ENCODE measurements around the gene TRIM2. TPM values are rescaled to one million over a fixed set of nuclear protein-coding genes. Genes with fewer than 3 reads are reported as not detected.

TRIM2 gene
- total and polyA plus RNA-seq, 3 donors from 2014 or later, result 6.1 to 12.8 (median 10.7) TPM

DNA sequence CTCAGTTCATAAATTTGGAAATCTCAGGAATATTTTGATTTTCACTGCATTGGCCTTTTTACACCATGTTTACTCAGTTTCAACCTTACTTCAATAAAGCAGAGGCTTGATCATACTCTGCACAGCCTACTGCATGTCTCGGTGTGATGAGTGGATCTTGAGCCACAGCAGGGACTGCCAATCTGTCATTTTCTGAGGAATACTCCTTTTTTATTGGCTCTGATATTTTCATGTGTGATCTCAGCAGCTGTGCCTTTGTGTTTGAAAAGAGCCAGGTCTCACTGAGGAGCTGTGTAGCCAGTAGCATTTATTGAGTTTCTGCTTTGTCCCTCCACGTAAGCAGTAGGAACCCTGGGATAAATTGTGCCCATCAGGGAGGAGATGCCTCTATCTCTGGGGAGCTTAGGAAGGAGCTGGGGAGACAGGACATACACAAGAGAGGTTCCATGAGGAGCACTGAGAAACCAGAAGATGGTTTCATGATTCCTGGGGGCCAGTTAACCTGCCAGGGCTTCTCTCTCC is 18.9 kb upstream of the TRIM2 start:
- no peak for DNase-seq
- no peaks in the 10 kb centered on the region for H3K4me1 ChIP-seq
- intact Hi-C loops (cut with DNase I; ENCODE audit: low total_unique reads), result no loop called here
- no peak for TF ChIP-seq POLR2A (IDR thresholded peaks at IDR 0.05)
- TF ChIP-seq, protein P1, sequence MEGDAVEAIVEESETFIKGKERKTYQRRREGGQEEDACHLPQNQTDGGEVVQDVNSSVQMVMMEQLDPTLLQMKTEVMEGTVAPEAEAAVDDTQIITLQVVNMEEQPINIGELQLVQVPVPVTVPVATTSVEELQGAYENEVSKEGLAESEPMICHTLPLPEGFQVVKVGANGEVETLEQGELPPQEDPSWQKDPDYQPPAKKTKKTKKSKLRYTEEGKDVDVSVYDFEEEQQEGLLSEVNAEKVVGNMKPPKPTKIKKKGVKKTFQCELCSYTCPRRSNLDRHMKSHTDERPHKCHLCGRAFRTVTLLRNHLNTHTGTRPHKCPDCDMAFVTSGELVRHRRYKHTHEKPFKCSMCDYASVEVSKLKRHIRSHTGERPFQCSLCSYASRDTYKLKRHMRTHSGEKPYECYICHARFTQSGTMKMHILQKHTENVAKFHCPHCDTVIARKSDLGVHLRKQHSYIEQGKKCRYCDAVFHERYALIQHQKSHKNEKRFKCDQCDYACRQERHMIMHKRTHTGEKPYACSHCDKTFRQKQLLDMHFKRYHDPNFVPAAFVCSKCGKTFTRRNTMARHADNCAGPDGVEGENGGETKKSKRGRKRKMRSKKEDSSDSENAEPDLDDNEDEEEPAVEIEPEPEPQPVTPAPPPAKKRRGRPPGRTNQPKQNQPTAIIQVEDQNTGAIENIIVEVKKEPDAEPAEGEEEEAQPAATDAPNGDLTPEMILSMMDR (IDR thresholded peaks at IDR 0.05), result no peak
- H3K36me3 ChIP-seq (ENCODE audit: low read depth, missing control alignments), result no peaks in the 10 kb centered on the region
- no peak overlapping the region for H3K27ac ChIP-seq
- no peaks in the 10 kb centered on the region for H3K9me3 ChIP-seq
- H3K27me3 ChIP-seq, result no peaks in the 10 kb centered on the region
- 89 to 100% methylated on average over 2 of the region's 2 CpGs for WGBS, 2 donors
- no peak overlapping the region for H3K4me3 ChIP-seq

DNA sequence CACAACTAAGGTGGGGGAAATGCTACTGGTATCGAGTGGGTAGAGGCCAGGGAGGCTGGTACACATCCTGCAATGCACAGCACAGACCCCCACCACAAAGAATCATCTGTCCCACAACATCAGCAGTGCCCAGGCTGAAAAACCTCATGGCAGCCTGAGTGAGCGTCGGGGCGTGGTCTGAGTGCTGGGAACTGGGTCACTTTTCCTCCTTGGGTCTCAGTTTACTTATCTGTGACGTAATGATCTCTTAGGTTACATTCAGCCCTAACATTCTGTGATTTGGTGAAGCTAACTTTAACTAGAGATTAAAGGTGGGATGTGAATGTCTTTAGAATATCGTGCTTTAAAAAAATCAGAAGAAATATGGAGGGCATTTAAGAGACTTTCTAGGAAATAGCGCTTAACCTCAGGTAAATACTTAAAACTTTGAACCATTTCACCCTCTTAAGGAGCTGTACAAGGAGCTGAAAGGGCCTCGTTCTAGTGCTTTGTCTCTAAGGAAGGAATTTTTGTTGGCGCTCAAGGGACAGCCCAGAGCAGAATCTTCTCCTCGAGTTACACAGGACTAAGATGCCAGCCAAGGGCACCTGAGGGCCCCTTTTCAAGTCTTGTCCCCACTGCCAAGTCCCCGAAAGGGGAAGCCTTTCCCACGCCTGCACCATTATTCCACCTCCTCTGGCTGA is 18.1 kb upstream of the TRIM2 start:
- no peaks in the 10 kb centered on the region for H3K27me3 ChIP-seq
- H3K36me3 ChIP-seq (ENCODE audit: low read depth, missing control alignments), result no peaks in the 10 kb centered on the region
- no peaks in the 10 kb centered on the region for H3K4me1 ChIP-seq
- TF ChIP-seq, protein P1 (IDR thresholded peaks at IDR 0.05), result no peak
- no peak for TF ChIP-seq POLR2A (IDR thresholded peaks at IDR 0.05)
- no peak overlapping the region for H3K4me3 ChIP-seq
- no peak overlapping the region for H3K27ac ChIP-seq
- H3K9me3 ChIP-seq, result no peaks in the 10 kb centered on the region
- DNase-seq, result no peak
- 93% methylated on average over 12 of the region's 12 CpGs for WGBS, 2 donors
- intact Hi-C loops (cut with DNase I; ENCODE audit: low total_unique reads), result no loop called here

DNA sequence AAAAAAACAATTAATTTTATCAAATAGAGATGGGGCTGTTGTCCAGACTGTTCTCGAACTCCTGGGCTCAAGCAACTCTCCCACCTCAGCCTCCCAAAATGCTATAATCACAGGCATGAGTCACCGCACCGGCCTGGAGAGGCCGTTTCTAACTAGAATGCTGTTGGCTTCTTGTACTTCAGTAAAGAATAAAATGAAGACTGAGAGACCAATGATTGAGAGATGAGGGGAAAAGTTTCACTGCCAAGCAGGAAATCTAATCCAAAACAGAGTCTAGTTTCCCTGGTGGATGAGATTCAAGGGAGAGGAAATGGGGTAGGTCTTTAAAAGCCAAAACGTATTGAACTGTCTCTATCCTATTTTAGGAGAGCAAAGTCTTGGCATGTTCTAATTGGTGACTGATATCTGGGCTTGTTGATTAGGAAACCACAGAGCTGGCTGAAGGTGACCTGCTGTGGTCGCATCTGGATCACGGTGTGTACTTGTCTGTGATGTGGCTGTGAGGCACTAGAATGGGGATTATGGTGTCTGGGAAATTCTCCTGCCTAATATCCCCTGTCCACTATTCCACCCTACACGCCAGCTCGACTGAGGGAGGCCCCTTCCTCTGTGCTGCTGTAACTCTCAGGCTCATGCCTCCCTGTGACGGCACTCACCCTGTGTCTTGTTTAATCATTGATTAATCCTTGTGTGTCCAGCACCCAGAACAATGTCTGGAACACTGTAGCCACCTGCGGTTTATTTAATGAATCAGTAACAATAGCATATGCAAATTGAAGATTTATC is 15.0 kb upstream of the TRIM2 start:
- Histone ChIP-seq H3K4me3 (no peak overlapping the region), H3K9me3 (no peaks in the 10 kb centered on the region), H3K27ac (no peak overlapping the region), H3K27me3 (no peaks in the 10 kb centered on the region), H3K4me1 (no peaks in the 10 kb centered on the region), H3K36me3 (ENCODE audit: low read depth, missing control alignments) (no peaks in the 10 kb centered on the region)
- intact Hi-C loops (cut with DNase I; ENCODE audit: low total_unique reads), result no loop called here
- DNase-seq, result no peak
- 64 to 72% methylated on average over 11 of the region's 11 CpGs for WGBS, 2 donors
- TF ChIP-seq, protein P1 (IDR thresholded peaks at IDR 0.05), result no peak
- no peak for TF ChIP-seq POLR2A (IDR thresholded peaks at IDR 0.05)

DNA sequence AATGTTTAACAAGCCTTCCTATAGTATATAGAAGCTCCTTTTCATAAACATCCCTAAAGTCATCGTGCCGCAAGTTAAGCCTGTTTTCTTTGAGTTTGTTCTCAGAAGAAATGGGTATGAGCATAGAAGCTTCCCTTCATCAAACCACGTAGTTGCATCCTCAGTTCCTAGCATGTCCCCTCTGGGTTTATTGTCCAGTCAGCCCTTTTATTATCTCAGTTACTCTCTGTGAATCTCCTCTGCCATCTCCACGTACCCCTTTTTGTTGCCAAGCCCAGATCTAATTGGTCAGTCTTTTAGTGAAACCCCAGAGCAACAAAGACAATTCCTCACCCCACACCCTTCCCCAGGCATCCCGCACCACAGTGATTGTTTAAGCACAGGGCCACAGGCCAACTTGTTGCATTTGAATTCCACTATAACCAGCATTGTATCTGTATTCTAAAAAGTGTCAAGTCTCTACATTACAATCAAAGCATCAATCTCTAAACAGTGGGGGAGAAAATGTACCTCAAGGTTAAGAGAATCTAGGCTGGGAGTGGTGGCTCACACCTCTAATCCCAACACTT is 12.4 kb upstream of the TRIM2 start:
- Histone ChIP-seq H3K9me3 (no peaks in the 10 kb centered on the region), H3K4me3 (no peak overlapping the region), H3K27me3 (no peaks in the 10 kb centered on the region), H3K4me1 (no peaks in the 10 kb centered on the region), H3K36me3 (ENCODE audit: low read depth, missing control alignments) (no peaks in the 10 kb centered on the region), H3K27ac (no peak overlapping the region)
- WGBS, 2 donors, result 88 to 89% methylated on average over 5 of the region's 5 CpGs
- TF ChIP-seq POLR2A (IDR thresholded peaks at IDR 0.05), result no peak
- TF ChIP-seq, protein P1 (IDR thresholded peaks at IDR 0.05), result no peak
- DNase-seq, result no peak
- intact Hi-C loops (cut with DNase I; ENCODE audit: low total_unique reads), result no loop called here
